Aorta (tissue), 5 donors: ENCODE data around the gene RNF8. TPM values are rescaled to one million over a fixed set of nuclear protein-coding genes. Genes with fewer than 3 reads are reported as not detected.
"Not testable (repeated sequence)": the region's sequence is repeated elsewhere in the genome, so short reads cannot be mapped to it uniquely, and the experiment has no call there.

Source experiments
- ATAC-seq: fragments of 200-7000 bp; cut with Tn5 transposase; one replicate; pipeline ENCODE4 v1.9.1; 2022; ENCODE audit warnings: moderate library complexity; ENCODE audit not compliant: low FRiP score
- DNase-seq, 2 donors: peaks; one replicate each; pipeline ENCODE4 v3.0.0-alpha.2; 2020
- H3K27ac ChIP-seq, 2 donors: one replicate each; pipeline ENCODE4 v1.5.1; 2013; ENCODE audit warnings: low read length in 2 of 2, mild to moderate bottlenecking in 2 of 2, moderate library complexity in 2 of 2, control low read depth in 1 of 2, inconsistent platforms in 1 of 2, low read depth in 1 of 2
- H3K27me3 ChIP-seq, 2 donors: one replicate each; pipeline ENCODE4 v1.6.1; 2013; ENCODE audit warnings: control low read depth in 1 of 2, low read length in 1 of 2, mild to moderate bottlenecking in 1 of 2, moderate library complexity in 1 of 2; ENCODE audit not compliant: insufficient read depth in 2 of 2, control insufficient read depth in 1 of 2
- H3K36me3 ChIP-seq, 2 donors: one replicate each; pipeline ENCODE4 v1.6.1; 2013; ENCODE audit warnings: control low read depth in 1 of 2, low read length in 1 of 2, mild to moderate bottlenecking in 1 of 2; ENCODE audit not compliant: insufficient read depth in 2 of 2, control insufficient read depth in 1 of 2
- H3K4me1 ChIP-seq, 2 donors: one replicate each; pipeline ENCODE4 v1.6.1; 2013; ENCODE audit warnings: low read length in 2 of 2, control low read depth in 1 of 2, mild to moderate bottlenecking in 1 of 2, moderate library complexity in 1 of 2; ENCODE audit not compliant: insufficient read depth in 2 of 2, control insufficient read depth in 1 of 2
- H3K4me3 ChIP-seq, 2 donors: one replicate each; pipeline ENCODE4 v1.5.1; 2013; ENCODE audit warnings: low read length in 2 of 2, control low read depth in 1 of 2, mild to moderate bottlenecking in 1 of 2
- H3K9me3 ChIP-seq: one replicate; pipeline ENCODE4 v1.6.1; 2013; ENCODE audit warnings: mild to moderate bottlenecking, low read length; ENCODE audit not compliant: control insufficient read depth
- WGBS, 2 donors: extraction: QIAGEN DNeasy Blood & Tissue Kit; methylation state at CpG; one replicate each; pipeline ENCODE4 v1.1.7; 2013; 5-methylcytosine and 5-hydroxymethylcytosine counted together
- intact Hi-C, 2 donors: fragments of 100-400 bp; cut with DNase I; formaldehyde crosslinking; loops; one replicate each; pipeline versions ENCODE4 v1.14.2 to v1.15.0; 2022
- polyA plus RNA-seq, 2 donors: library from polyadenylated mRNA; stranded (reverse); fragments of 200-250 nt; gene quantifications; one replicate each; pipeline ENCODE4 v1.2.3, GENCODE V29; 2013
- total RNA-seq, 2 donors: library from RNA; stranded (reverse); fragmentation: NEBNext Ultra II Directional; extraction: Animal tissue kit (Norgen Biotek cat#: 25700); gene quantifications; one replicate each; pipeline ENCODE4 v1.2.1, GENCODE V29; 2021
- donor health status: healthy with polysubstance abuse.
- donor health status: Bipolar disorder and iron deficiency.
- donor health status: DM: no; HTN: no; CAD: no.
- donor health status: DM: no; HTN: no; CAD: no.
- donor health status: DM: yes; HTN: yes; CAD: no.

RNF8 gene
- total and polyA plus RNA-seq, 4 donors, result 13.9 to 16.4 (median 14.9) TPM

DNA sequence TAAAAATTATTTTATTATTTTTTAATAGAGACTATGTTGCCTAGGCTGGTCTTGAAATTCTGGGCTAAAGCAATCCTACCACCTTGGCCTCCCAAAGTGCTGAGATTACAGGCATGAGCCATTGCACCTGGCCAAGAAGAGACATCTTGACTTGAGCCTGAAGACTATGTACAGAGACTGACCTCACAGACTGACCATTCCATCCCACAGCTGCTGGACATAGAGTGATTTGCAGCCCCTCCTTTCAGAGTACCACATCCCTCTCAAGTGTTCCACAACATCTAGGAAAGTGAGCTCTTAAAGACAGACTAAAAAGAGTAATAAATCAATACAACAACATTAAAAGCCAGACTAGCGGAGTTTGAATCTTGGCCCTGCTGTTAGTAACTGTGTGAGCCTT is 39.0 kb downstream of the RNF8 start:
- intact Hi-C loops, result no loop called here
- no peak overlapping the region for H3K4me3 ChIP-seq
- WGBS, 2 donors, result 93 to 96% methylated on average over 1 of the region's 1 CpG
- H3K27ac ChIP-seq, result no peak overlapping the region
- DNase-seq (no peak), ATAC-seq (no peak)
- H3K4me1 ChIP-seq, result no peaks in the 10 kb centered on the region
- H3K9me3 ChIP-seq, result no peaks in the 10 kb centered on the region
- peaks cover 5 to 8% of the 10 kb centered on the region in 2 donors for H3K36me3 ChIP-seq
- H3K27me3 ChIP-seq, result no peaks in the 10 kb centered on the region

DNA sequence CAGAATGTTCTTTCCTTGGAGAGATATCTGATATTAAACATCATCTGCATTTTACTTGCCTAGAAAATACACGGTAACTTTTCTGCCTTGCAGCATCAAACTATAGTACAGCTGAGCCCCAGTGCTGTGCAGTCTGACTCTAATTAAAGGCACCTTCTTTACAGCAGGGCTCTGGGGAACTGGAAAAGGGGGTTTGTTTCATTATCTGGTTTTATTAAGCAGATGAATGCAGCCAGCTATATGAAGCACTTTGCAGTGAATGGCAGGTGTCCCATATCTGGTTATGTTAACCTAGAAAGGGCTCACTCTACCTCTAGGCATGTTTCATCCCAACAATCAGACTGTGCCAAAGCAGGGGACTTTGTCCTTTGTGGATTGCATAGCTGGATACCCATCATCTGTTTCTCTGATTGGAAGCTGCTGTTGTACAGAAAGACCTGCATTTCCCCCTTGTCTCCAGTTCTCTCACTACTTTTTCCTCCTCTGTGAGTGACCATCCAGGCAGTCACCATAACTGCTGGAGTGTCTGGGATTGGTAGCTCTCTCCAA is 39.7 kb downstream of the RNF8 start:
- H3K9me3 ChIP-seq, result no peaks in the 10 kb centered on the region
- DNase-seq (no peak), ATAC-seq (no peak)
- H3K4me3 ChIP-seq, result no peak overlapping the region
- H3K4me1 ChIP-seq, result no peaks in the 10 kb centered on the region
- 64 to 84% methylated on average over 1 of the region's 1 CpG for WGBS, 2 donors
- H3K27ac ChIP-seq, result no peak overlapping the region
- peaks cover 0 to 8% of the 10 kb centered on the region in 2 donors for H3K36me3 ChIP-seq
- H3K27me3 ChIP-seq, result no peaks in the 10 kb centered on the region
- intact Hi-C loops, result no loop called here

DNA sequence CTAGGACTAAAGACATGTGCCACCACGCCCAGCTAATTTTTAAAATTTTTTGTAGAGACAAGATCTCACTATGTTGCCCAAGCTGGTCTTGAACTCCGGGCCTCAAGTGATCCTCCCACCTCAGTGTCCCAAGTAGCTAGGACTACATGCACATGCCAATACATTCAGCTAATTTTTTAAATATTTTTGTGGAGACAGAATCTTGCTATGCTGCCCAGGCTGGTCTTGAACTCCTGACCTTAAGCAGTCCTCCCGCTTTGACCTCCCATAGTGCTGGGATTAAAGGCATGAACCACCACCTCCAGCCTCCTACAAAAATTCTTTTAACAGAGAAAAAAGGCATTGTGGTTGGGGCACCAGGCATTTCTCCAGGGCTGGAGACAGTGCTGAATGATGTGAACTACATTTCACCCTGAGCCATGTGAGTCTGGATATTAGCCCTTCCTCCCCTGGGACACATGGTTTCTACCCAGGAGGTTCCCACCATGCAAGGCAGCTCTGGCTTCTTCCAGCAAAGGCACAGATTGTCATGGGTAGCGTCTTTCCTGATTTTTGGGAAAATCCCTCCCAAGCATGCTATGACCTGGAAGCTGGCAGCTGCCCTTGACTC is 42.9 kb downstream of the RNF8 start:
- H3K4me3 ChIP-seq, result no peak overlapping the region
- WGBS, 2 donors, result 62 to 69% methylated on average over 4 of the region's 4 CpGs
- intact Hi-C loops, result no loop called here
- H3K27me3 ChIP-seq, result no peaks in the 10 kb centered on the region
- peaks cover 0 to 1% of the 10 kb centered on the region in 2 donors for H3K36me3 ChIP-seq
- H3K9me3 ChIP-seq, result no peaks in the 10 kb centered on the region
- ATAC-seq (no peak), DNase-seq (no peak)
- H3K4me1 ChIP-seq, result no peaks in the 10 kb centered on the region
- no peak overlapping the region for H3K27ac ChIP-seq

DNA sequence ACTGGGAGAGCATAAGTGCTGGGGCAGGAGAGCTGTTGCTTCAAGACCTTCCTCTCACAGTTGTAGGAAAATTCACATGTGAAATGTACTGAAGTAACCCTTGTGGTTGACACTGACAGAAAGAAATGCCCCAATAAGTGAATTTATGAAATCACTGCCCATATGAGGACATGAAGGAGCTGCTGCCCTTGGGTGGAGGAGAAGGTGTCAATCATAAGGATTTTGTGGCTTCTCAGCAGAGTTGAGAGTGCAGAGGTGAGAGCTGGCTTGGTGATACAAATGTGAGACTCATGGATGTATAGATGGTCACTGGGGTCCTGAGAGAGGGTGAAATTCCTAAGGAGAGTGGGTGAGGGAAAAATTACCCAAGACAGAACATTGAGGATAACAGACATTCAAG is 45.3 kb downstream of the RNF8 start:
- DNase-seq (no peak), ATAC-seq (no peak)
- no peaks in the 10 kb centered on the region for H3K9me3 ChIP-seq
- H3K27ac ChIP-seq, result no peak overlapping the region
- H3K4me1 ChIP-seq, result no peaks in the 10 kb centered on the region
- no peaks in the 10 kb centered on the region for H3K27me3 ChIP-seq
- intact Hi-C loops, result no loop called here
- H3K4me3 ChIP-seq, result no peak overlapping the region
- H3K36me3 ChIP-seq, result no peaks in the 10 kb centered on the region

DNA sequence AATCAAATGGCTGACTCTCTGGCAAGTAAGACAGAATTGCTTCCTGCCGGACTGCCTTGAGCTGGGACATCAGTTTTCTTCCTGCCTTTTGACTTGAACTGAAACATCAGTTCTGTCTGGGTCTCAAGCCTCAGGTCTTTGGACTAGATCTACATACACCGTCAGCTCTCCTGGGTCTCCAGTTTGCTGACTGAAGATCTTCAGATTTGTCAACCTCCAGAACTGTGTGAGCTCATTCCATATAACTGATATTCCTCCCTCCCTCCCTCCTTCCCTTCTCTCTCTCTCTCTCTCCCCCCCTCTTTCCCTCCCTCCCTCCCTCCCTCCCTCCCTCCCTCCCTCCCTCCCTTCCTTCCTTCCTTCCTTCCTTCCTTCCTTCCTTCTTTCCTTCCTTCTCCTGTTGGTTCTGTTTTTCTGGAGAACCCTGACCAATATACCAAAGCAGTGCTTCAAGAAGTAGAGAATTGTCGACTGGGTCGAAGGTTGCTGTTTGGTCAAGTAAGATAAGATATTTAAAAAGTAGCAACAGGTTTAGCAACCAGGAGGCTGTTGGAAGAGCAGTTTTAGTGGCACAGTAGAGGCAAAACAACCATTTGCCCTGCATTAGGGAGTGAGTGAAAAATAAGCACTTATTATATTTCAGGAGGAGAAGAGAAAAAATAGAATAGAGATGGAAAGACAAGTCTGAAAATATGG is 46.2 kb downstream of the RNF8 start:
- ATAC-seq (no peak), DNase-seq (no peak)
- WGBS, 2 donors, result 66 to 79% methylated on average over 4 of the region's 4 CpGs
- Histone ChIP-seq H3K36me3 (no peaks in the 10 kb centered on the region), H3K27ac (no peak overlapping the region), H3K27me3 (no peaks in the 10 kb centered on the region), H3K4me1 (no peaks in the 10 kb centered on the region), H3K9me3 (no peaks in the 10 kb centered on the region), H3K4me3 (no peak overlapping the region)
- intact Hi-C loops, result no loop called here

DNA sequence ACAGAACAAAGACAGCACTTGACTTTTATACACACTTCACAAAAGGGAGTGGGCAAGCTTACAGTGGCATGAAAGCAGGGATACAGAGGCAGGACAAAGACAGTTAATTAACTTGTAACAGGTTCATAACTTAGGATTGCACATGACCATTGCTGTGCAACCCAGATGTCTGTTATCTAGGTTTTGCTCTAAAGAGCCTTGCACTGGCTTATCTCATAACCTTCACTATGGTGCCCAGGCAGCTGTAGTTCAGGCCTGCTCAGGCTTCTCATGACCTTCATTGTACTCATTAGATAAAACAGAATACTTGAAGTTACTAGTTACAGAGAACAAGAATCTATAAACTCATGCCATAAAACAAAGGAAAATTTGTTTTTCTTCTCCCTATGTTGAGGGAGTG is 47.9 kb downstream of the RNF8 start:
- intact Hi-C loops, H3K4me1 ChIP-seq, H3K27me3 ChIP-seq, ATAC-seq, H3K9me3 ChIP-seq, H3K27ac ChIP-seq, H3K4me3 ChIP-seq, DNase-seq, H3K36me3 ChIP-seq: not testable (repeated sequence)

DNA sequence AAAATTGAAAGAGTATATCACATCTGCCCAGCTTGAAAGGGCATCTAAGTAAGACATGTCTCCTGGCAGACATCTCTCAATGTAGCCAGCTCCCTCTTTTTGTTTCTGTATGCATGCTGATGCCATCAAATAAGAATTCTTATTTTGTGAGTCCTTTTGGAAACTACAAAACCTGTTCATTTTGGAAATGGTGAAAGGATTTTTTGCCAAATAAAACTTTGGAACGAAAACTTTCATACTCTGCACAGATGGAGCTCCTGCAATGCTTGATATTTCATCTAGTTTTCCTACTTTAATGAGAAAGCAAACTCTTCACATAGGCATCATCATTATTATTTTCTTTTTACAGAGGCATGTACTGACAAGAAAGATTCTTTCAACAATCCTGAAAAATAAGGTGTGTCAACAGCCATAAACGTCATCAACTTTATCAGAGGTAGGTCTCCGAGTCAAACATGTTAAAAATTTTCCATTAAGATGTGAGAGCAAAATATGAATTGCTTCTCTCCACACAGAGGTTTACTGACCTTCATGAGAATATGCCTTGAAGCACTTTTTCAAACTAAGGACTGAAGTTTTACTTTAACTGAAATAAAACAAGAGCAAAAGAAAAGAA is 53.1 kb downstream of the RNF8 start:
- no peak for ATAC-seq
- no peak overlapping the region for H3K27ac ChIP-seq
- no peaks in the 10 kb centered on the region for H3K27me3 ChIP-seq
- no peak overlapping the region for H3K4me3 ChIP-seq
- no peaks in the 10 kb centered on the region for H3K4me1 ChIP-seq
- intact Hi-C loops, result no loop called here
- no peak for DNase-seq
- H3K36me3 ChIP-seq, result no peaks in the 10 kb centered on the region
- H3K9me3 ChIP-seq, result no peaks in the 10 kb centered on the region
- WGBS, 2 donors, result 3 to 7% methylated on average over 3 of the region's 3 CpGs

DNA sequence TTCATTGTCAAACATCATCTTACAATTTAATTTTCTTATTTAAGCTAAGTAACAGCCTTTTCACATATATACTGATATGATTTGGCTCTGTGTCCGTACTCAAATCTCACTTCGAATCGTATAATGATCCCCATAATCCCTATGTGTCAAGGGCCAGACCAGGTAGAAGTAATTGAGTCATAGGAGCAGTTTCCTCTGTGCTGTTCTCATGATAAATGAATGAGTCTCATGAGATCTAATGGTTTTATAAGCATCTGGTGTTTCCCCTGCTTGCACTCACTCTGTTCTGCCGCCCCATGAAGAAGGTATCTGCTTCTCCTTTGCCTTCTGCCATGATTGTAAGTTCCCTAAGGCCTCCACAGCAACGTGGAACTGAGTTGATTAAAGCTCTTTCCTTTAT is 54.2 kb downstream of the RNF8 start:
- Histone ChIP-seq H3K36me3 (no peaks in the 10 kb centered on the region), H3K4me3 (no peak overlapping the region), H3K9me3 (no peaks in the 10 kb centered on the region), H3K27me3 (no peaks in the 10 kb centered on the region), H3K4me1 (no peaks in the 10 kb centered on the region), H3K27ac (no peak overlapping the region)
- ATAC-seq (no peak), DNase-seq (no peak)
- WGBS, 2 donors, result 88 to 89% methylated on average over 5 of the region's 5 CpGs
- intact Hi-C loops, result no loop called here

DNA sequence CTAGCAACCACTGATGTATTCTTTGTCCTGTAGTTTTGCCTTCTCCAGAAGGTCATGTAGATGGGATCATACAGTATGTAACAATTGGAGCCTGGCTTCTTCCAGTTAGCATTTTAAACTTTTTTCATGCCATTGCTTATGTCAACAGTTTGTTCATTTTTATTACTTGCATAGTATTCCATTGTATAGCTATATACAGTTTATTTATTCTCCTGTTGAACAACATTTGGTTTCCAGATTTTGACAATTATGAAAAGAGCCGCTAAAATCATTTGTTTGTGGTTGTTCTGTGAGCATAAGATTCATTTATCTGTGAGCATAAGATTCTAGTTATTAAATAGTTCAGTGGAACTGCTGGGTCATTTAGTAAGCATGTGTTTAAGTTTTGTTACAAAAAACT is 55.7 kb downstream of the RNF8 start:
- no peaks in the 10 kb centered on the region for H3K4me1 ChIP-seq

More for the DNA sequence above, 55.7 kb downstream of the RNF8 start:
- no peak for DNase-seq
- Histone ChIP-seq H3K9me3 (no peaks in the 10 kb centered on the region), H3K36me3 (no peaks in the 10 kb centered on the region), H3K4me3 (no peak overlapping the region), H3K27ac (no peak overlapping the region), H3K27me3 (no peaks in the 10 kb centered on the region)
- 95 to 98% methylated on average over 1 of the region's 1 CpG for WGBS, 2 donors
- intact Hi-C loops, result no loop called here
- no peak for ATAC-seq
